HL-60 (cell line): ENCODE measurements around the gene CD300LF.
A peak's percentile ranks its signal among the peaks of the same experiment; 100 is the strongest.

Source experiments
- DNase-seq, 2 experiments: peaks; one replicate each; pipeline ENCODE4 v3.0.0-alpha.2; 2010 to 2020; ENCODE audit warnings: low read depth in 1 of 2, low spot score in 1 of 2
- H3K27ac ChIP-seq: fragments of 250-450 bp; sonication (Bioruptor Pico); replicated peaks from 2 replicates; pipeline ENCODE4 v1.5.1; 2020; ENCODE audit warnings: mild to moderate bottlenecking, moderate library complexity
- H3K27me3 ChIP-seq: fragments of 250-450 bp; sonication (Bioruptor Pico); 2 replicates; pipeline ENCODE4 v1.5.1; 2021; ENCODE audit warnings: mild to moderate bottlenecking, moderate library complexity; ENCODE audit not compliant: insufficient read depth, poor library complexity, severe bottlenecking
- H3K4me3 ChIP-seq: replicated peaks from 2 replicates; pipeline ENCODE4 v1.5.1; 2011; ENCODE audit warnings: mild to moderate bottlenecking, control low read depth, low read length; ENCODE audit not compliant: insufficient read depth
- GABPA ChIP-seq: IDR thresholded peaks from 2 replicates; pipeline ENCODE4 v1.6.1; 2012; ENCODE audit warnings: low read depth
- POLR2AphosphoS5 ChIP-seq: IDR thresholded peaks from 2 replicates; pipeline ENCODE4 v1.6.1; 2012; ENCODE audit warnings: low read depth
- SPI1 ChIP-seq: IDR thresholded peaks from 2 replicates; pipeline ENCODE4 v1.6.1; 2012; ENCODE audit warnings: low read depth, mild to moderate bottlenecking, borderline replicate concordance
- TF ChIP-seq, protein P1 (sequence below): IDR thresholded peaks from 2 replicates; pipeline ENCODE4 v1.6.1; 2012; ENCODE audit warnings: low read depth; ENCODE audit not compliant: insufficient replicate concordance
- TF ChIP-seq, protein P2 (sequence below): IDR thresholded peaks from one replicate; pipeline ENCODE4 v1.5.1; 2011; ENCODE audit warnings: low read length, control low read depth, inconsistent platforms; ENCODE audit not compliant: insufficient read depth

The CD300LF gene

DNA sequence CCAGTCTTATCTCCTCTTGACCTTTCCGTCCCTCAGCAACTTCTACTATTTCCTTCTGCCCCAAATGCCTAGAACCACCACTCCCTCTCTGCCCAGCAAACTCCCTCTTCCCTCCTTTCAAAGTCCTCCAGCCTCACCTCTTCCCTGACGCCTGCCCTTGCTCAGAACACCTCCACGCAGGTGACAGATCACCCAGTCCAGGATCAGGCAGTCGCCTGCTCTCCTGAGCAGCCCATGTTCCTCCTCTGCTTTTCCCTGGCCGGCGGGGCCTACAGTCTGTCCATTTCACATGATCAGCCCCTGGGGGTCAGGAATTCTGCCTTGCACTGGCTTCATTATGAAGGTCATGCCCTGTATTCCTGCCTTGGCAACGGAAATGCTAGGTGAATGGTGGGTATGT is 422 bp downstream of the CD300LF start:
- Histone ChIP-seq H3K4me3 (peak overlapping the region; percentile 94), H3K27me3 (no peaks in the 10 kb centered on the region), H3K27ac (peak overlapping the region; percentile 94)
- no peak for DNase-seq
- TF ChIP-seq GABPA (no peak), POLR2AphosphoS5 (no peak), SPI1 (no peak)
- TF ChIP-seq, protein P1, sequence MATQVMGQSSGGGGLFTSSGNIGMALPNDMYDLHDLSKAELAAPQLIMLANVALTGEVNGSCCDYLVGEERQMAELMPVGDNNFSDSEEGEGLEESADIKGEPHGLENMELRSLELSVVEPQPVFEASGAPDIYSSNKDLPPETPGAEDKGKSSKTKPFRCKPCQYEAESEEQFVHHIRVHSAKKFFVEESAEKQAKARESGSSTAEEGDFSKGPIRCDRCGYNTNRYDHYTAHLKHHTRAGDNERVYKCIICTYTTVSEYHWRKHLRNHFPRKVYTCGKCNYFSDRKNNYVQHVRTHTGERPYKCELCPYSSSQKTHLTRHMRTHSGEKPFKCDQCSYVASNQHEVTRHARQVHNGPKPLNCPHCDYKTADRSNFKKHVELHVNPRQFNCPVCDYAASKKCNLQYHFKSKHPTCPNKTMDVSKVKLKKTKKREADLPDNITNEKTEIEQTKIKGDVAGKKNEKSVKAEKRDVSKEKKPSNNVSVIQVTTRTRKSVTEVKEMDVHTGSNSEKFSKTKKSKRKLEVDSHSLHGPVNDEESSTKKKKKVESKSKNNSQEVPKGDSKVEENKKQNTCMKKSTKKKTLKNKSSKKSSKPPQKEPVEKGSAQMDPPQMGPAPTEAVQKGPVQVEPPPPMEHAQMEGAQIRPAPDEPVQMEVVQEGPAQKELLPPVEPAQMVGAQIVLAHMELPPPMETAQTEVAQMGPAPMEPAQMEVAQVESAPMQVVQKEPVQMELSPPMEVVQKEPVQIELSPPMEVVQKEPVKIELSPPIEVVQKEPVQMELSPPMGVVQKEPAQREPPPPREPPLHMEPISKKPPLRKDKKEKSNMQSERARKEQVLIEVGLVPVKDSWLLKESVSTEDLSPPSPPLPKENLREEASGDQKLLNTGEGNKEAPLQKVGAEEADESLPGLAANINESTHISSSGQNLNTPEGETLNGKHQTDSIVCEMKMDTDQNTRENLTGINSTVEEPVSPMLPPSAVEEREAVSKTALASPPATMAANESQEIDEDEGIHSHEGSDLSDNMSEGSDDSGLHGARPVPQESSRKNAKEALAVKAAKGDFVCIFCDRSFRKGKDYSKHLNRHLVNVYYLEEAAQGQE, result no peak
- TF ChIP-seq, protein P2, sequence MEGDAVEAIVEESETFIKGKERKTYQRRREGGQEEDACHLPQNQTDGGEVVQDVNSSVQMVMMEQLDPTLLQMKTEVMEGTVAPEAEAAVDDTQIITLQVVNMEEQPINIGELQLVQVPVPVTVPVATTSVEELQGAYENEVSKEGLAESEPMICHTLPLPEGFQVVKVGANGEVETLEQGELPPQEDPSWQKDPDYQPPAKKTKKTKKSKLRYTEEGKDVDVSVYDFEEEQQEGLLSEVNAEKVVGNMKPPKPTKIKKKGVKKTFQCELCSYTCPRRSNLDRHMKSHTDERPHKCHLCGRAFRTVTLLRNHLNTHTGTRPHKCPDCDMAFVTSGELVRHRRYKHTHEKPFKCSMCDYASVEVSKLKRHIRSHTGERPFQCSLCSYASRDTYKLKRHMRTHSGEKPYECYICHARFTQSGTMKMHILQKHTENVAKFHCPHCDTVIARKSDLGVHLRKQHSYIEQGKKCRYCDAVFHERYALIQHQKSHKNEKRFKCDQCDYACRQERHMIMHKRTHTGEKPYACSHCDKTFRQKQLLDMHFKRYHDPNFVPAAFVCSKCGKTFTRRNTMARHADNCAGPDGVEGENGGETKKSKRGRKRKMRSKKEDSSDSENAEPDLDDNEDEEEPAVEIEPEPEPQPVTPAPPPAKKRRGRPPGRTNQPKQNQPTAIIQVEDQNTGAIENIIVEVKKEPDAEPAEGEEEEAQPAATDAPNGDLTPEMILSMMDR, result no peak

DNA sequence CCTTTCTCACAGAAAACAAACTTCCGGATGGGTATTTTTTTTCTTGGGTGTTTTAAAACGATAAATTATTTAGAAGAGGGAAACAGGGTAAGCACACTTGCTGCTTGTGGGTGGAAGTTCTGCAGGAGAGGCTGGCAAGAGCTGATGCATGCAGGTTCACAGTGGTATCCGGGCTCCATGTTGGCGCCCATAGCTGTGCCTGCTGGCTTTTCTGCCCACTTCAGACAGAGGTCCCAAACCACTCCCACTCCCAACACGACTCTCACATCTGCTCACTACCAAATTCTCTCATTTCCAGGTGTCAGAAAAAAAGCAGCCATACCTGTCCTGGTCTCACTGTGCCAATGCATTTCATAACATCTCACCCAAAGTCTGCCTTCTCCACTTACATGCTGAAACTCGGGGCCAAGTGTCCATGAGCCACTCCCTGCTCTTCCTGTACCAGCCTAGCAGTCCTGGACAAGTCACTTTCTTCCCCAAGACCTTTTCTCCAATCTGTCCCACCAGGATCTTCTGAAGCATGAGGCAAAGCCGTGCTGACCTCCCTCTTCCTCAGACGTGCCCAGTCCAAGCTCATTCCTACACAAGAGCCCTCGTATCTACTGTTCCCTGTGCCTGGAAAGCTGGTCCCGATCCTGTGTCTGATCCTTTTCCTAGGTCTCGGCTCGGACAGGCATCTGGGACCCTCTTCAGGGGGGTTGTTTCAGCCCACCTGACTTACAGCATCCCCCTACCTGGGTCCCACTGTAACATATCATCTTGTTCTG is 1.5 kb downstream of the CD300LF start:
- DNase-seq, result no peak
- TF ChIP-seq POLR2AphosphoS5, result no peak
- TF ChIP-seq GABPA, result no peak
- TF ChIP-seq, protein P2, result no peak
- TF ChIP-seq, protein P1, result no peak
- no peak for TF ChIP-seq SPI1
- H3K4me3 ChIP-seq, result peak overlapping the region; percentile 94
- H3K27ac ChIP-seq, result peak overlapping the region; percentile 94
- H3K27me3 ChIP-seq, result no peaks in the 10 kb centered on the region

DNA sequence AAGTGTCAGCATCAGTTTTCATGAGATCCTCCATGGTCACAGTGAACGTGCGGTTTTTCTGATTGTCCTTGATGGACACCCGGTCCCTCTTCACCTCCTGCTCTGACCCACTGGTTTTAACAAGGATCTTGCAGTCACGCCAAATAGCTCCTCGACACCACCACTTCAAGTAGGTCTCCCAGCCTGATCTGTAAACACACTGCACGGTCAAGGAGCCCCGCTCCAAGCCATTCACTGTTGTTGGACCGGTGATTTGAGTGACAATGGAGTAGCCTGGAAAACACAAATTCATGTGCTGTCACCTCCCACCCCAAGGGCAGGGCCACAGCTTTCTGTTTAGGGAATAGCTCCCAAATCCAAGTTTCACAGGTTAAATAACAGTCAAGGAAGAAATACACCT is 8.2 kb downstream of the CD300LF start:
- DNase-seq, result no peak
- no peak for TF ChIP-seq SPI1
- TF ChIP-seq GABPA, result no peak
- TF ChIP-seq, protein P1, result no peak
- TF ChIP-seq POLR2AphosphoS5, result no peak
- TF ChIP-seq, protein P2, result no peak
- H3K4me3 ChIP-seq, result no peak overlapping the region
- no peaks in the 10 kb centered on the region for H3K27me3 ChIP-seq
- H3K27ac ChIP-seq, result no peak overlapping the region
